Esophagus mucosa (tissue), 1 donor: ENCODE data around the gene ADAP1. TPM values are rescaled to one million over a fixed set of nuclear protein-coding genes. Genes with fewer than 3 reads are reported as not detected.
"Not testable (repeated sequence)": the region's sequence is repeated elsewhere in the genome, so short reads cannot be mapped to it uniquely, and the experiment has no call there.

Experiments used
- ATAC-seq: fragments of 200-7000 bp; cut with Tn5 transposase; one replicate; pipeline ENCODE4 v1.9.1; 2020
- total RNA-seq: library from RNA; stranded (reverse); gene quantifications from one replicate; pipeline ENCODE4 v1.2.4, GENCODE V29; 2023
- donor health status: DM: yes; HTN: yes; CAD: no.

ADAP1 gene, protein sequence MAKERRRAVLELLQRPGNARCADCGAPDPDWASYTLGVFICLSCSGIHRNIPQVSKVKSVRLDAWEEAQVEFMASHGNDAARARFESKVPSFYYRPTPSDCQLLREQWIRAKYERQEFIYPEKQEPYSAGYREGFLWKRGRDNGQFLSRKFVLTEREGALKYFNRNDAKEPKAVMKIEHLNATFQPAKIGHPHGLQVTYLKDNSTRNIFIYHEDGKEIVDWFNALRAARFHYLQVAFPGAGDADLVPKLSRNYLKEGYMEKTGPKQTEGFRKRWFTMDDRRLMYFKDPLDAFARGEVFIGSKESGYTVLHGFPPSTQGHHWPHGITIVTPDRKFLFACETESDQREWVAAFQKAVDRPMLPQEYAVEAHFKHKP
- total RNA-seq, result 5.7 TPM

DNA sequence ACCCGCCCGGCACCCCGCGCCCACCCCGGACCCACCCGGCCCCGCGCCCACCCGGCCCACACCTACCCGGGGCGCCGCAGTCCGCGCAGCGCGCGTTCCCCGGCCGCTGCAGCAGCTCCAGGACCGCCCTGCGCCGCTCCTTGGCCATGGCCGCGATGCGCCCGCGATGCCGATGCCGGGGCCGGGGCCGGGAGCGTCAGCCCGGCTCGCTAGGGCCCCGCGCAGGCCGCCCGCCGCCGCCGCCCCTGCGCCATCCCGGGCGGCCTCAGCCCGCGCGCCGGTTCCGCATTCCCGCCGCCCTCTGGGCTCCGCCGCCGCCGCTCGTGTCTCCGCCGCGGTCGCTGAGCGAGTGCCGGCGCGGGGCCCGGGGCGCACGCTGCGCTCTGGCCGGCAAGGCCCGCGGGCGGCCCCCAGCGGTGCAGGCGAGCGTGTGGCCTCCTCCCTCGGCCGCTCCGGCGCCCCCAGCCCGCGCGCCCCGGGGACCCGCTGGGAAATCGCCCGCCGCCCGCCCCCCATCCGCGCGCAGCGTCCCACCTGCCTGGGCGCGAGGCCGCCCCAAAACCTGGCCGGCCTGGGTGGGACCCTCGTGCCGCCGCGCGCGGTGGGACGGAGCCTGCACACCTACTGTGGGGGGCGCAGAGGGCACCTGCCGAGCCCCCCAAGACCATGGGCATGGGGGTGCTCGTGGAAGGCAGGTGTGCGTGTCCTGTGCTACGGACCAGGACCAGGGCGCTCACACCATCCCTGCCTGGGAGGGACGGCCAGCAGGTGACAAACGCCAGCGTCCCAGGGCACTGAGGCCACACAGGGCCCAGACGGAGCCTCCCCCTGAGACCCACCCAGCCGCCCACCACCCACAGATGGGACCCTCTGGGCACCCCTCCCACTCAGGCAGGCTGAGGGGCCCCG, at the start of gene ADAP1:
ADAP1 (minus strand) TSS at position 351 of the 909 bp plus-strand sequence; CDS start at position 148, 203 bp downstream.
- peak; percentile 53 for ATAC-seq

DNA sequence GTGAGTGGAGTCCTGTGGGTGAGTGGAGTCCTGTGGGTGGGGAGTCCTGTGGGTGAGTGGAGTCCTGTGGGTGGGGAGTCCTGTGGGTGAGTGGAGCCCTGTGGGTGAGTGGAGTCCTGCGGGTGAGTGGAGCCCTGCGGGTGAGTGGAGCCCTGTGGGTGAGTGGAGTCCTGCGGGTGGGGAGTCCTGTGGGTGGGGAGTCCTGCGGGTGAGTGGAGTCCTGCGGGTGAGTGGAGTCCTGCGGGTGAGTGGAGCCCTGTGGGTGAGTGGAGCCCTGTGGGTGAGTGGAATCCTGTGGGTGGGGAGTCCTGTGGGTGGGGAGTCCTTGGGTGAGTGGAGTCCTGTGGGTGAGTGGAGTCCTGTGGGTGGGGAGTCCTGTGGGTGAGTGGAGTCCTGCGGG, 48.0 kb upstream of the ADAP1 start:
- ATAC-seq, result not testable (repeated sequence)

DNA sequence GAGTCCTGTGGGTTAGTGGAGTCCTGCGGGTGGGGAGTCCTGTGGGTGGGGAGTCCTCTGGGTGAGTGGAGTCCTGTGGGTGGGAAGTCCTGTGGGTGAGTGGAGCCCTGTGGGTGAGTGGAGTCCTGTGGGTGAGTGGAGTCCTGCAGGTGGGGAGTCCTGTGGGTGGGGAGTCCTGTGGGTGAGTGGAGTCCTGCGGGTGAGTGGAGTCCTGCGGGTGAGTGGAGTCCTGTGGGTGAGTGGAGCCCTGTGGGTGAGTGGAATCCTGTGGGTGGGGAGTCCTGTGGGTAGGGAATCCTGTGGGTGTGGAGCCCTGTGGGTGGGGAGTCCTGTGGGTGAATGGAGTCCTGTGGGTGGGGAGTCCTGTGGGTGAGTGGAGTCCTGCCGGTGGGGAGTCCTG, 47.5 kb upstream of the ADAP1 start:
- not testable (repeated sequence) for ATAC-seq

DNA sequence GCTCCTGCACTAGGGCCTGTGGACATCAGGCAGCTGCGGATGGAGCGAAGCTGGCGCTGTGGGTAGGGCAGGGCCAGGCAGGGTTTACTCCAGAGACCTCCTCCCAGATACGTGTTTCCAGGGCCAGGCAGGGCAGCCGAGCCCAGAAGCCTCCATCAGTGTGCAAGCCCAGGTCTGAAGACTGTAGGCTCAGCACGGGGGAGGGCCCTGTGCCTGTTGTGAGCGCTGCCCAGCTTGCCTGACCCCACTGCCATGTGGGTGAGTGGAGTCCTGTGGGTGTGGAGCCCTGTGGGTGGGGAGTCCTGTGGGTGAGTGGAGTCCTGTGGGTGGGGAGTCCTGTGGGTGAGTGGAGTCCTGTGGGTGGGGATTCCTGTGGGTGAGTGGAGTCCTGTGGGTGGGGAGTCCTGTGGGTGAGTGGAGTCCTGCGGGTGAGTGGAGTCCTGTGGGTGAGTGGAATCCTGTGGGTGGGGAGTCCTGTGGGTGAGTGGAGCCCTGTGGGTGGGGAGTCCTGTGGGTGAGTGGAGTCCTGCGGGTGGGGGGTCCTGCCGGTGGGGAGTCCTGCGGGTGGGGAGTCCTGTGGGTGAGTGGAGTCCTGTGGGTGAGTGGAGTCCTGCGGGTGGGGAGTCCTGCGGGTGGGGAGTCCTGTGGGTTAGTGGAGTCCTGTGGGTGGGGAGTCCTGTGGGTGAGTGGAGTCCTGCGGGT, 46.7 kb upstream of the ADAP1 start:
- not testable (repeated sequence) for ATAC-seq

DNA sequence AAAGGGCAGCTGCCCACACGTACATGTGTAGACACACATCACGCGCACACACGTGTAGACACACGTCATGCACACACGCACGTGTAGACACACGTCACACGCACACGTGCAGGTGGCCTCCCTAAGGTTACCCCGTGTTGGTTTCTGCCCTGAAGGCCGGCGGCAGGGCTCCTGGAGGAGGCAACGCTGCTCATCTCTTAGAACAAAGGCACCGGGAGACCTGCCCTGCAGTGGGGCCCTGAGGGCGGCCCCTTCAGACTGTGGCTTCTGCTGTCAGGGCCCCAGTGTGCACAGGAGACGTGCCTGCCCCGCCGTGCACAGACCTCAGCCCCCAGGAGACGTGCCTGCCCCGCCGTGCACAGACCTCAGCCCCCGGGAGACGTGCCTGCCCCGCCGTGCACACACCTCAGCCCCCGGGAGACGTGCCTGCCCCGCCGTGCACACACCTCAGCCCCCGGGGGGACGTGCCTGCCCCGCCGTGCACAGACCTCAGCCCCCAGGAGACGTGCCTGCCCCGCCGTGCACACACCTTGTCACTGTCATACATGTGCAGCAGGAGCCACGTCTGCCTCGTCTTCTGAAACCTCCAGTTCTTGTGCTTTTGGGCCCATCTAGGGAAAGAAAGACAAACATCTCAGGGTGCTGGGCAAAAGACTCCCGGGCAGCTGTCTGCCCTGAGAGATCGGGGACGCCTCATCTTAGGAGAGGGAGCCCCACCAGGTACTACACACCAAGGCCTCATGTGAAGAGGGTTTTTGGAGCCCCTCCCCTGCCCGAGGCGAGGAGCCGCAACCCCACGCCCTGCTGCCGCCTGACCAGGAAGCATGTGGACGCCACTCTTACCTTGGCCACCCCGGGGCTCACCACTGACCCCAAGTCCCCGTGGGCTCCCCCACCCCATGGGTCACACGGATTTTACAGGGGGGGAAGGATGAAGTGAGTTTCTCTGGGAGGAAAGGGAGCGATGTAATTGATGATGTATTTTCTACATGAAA, 45.8 kb upstream of the ADAP1 start:
- ATAC-seq, result no peak

DNA sequence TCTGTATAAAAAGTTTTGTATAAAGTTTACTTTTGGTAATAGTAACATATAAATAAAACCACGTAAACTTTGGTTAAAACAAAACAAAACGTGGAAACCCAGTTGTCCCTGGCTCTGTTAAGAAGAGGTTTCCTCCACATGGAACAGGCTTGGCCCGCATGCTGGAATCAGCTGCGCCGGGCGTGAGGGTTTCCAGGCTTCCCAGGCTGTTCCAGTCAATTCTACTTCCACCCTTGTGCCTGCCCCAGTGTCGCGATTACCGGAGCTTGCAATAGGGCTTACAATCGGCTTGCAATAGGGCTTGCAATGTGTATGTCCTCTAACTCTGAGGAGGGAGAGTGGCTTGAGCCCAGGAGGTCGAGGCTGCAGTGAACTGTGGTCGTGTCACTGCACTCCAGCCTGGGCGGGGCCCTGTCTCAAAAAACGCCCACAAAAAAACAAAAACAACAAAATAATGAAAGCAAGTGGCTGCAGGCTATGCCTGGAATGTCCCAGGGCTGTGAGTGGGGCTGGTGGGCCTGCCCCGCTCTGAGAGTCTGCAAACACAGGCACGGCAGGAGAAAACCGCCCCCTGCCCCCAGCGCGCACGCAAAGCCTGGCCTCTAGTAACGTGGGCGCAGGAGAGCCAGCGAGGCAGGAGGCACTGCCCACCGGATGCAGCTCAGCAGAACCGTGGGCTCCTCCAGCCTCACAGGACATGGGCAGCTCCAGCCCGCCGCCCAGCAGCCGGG, 44.8 kb upstream of the ADAP1 start:
- ATAC-seq, result no peak

DNA sequence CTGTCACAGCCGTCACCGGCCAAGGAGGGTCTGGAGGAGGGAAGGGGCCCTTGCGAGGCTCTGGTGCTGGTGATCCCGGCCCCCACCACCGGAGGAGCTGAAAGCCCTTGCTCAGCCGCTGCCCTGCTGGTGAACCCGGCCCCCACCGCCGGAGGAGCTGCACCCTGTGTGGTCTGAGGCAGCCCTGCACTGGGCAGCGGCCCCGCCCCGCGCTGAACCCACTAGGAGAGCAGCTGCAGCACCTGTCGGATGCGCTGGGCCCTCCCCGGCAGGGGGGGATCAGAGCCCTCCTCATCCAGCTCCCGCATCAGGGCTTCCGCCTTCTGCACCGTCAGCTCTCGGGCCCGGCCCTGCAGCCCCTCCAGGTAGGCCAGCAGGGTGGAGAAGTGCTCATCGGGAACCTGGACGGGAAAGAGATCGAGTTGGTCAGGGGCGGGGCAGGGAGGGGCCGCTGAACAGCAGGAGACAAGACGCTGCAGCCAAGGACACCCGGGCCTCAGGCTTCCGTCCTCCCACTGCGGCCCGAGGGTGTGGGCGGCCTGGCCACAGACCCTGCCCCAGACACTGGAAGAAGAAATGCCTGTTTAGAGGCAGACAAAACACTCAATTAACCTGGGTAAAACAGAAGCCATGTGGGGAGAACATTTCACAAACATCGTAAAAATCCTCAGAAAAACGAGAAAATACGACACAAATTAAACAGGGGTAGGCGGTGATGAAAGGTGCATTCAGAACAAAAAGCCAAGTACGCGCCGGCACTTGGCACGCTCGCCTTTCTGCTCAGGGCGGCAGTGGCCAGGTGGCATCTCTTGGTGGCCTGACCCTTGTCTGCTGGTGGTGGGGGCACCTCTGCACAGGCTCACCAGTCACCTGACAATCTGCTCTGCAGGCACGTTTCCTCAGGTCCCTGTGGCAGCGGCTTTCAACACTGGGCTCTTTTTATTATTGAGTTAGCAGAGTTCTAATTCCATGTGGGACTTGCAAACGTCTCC, 43.2 kb upstream of the ADAP1 start:
- ATAC-seq, result no peak

DNA sequence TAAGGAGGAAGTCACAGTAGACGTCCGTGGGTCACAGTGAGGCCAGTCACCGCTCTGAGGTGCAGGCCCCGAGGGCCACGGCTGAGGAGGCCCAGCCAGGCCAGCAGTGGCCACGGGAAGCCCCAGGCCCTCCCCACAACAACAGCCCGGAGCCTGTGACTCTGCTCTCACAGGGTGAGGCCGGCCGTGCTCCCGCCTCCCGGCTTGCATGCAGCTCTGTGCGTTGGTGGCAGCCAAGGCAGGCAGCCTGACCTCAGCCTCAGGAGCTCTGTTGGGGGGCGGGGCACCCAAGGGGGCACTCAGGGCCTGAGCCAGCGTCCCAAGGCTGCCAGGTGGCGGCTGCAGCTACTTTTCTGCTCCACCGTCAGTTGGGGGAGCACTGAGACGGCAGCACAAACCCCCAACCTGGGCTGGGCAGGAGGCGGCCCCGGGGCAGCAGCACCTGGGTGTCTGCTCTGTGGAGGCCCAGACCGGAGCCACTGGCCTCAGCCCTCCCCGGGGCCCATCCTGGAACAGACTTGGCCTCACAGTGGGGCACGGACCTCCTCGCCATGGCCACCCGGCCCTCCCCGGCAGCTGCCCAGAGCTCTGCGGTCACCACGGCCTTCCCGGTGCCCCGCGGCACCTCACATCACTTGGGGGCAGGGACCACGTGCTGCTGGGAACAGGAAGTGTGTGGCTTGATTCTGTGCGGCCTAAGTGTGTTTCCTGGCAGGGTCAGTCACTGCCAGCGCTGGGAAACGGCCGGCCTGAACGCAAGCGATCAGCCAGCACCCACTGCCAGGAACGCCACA, 41.8 kb upstream of the ADAP1 start:
- ATAC-seq, result no peak

DNA sequence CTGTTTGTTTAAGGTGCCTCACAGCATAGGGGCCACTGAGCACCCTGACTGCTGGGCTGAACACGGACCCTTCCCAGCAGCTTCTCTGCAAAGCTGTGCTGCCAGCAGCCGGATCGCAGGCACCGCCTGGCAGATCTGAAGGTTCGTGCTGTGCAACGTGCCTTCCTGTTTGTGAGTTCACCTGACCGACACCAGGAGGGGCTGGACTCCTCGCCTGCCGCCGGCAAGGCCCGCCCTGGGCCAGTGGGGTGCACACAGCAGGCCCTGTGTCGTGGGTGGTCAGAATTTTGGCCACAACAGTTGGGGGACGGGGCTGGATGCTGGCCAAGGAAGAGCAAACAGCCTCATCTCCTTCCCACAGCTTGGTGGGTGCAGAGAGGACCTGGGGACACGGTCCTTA, 41.1 kb upstream of the ADAP1 start:
- ATAC-seq, result no peak

DNA sequence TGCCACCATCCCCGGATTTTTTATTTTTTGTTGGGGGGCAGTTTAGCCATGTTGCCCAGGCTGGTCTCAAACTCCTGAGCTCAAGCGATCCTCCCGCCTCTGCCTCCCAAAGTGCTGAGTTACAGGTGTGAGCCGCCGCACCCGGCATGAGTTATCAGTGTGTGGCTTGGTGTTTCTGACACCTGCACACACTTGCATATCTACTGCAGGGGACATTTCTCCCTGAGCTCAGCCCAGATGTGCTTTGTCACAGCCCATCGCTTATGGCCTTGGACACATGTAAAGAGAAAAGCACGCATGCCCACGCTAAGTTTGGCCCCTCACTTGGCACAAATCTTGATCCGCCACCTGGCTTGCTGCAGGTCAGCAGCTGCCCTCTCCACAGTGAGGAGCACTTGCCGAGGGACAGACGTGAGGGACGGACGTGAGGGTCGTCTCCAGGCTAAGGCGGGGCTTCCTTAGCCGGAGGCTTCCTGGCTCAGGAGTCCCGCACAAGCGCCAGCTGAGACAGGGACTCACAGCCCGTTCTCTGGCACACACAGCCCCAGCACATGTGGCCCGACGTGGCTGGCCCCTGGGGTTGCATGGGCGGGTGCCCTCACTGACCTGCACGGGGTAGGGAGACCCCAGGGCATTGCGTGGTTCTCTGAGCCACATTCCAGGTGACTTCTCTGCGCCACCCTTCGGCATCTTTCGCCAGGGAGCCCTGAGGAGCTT, 40.3 kb upstream of the ADAP1 start:
- no peak for ATAC-seq

DNA sequence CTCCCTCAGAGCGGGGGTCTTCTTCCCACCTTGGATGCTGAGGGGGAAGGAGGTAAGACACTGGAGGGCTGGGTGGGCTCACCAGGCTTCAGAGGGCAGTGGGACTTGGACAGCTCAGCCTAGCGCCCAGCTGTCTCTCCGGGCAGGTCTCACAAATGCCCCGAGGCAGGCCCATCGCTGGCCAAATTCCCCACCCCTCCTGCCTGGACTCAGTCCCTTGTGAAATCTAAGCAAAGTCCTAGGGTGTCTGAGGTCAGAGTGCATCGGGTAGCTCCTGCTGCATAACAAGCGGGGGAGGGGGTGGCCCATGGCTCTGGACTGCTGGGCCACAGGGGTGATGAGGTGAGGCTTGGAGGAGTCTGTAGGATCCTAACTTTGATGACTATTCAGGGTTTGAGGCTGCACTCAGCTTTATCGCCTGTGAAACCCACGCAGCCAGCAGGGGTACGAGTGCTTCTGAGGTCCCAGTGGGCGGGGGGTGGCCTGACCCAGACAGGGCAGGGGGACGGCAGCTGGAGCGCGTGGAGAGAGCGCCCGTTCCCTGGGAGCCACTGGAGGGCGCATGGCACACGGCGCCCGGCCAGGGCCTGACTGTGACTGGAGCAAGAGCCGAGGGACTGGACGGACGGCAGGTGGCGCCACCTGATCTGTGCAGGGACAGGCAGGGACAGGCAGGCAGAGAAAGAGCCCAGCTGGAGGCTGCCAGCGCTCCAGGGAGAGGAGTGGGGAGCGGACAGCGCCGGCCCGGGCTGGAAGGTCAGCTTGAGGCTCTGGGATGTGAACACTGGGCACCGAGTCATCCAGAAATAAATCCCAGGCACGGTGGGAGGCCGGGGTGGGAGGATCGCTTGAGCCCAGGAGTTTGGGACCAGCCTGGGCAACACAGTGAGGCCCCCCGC, 38.5 kb upstream of the ADAP1 start:
- ATAC-seq, result peak; percentile 96

DNA sequence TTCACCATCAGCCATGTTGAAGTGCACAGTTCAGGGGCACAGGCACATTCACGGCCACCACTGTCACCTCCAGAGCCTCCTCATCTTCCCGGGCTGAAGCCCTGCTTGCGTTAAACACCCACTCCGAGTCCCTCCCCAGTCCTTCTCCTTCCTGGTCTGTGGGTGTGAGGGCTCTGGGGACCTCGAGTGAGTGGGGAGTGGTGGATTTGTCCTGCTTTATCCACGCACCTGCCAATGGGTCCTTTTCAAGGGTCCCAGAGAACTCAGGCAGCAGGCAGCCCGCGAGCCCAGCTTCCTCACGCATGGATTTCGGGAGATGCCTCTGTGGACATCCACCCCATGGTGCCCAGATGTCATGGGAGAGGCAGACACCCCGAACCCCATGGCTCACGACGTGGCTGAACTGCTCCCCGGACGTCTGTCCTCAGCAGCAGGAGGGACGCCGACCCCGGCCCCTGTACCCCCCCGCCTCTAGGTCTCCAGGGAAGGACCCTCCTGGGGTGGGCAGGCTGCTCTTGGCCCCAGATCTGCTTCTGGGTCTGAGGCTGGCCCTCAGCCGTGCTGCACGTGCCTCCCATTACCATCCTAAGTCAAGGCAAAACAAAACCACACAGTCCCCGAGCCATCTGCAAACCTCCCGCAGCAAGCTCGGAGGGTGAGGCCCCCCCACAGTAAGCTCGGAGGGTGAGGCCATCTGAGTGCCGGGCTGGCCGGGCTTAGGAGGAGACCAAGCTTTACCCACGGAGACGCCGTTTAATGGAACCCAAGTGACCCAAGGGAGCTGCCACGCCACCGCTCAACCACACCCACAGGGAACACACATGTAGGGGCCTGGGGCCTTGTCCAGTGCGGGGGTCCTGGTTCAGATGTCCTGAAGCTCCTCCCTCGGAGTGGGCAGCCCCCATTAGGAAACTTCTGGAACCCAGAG, 37.5 kb upstream of the ADAP1 start:
- ATAC-seq, result no peak

DNA sequence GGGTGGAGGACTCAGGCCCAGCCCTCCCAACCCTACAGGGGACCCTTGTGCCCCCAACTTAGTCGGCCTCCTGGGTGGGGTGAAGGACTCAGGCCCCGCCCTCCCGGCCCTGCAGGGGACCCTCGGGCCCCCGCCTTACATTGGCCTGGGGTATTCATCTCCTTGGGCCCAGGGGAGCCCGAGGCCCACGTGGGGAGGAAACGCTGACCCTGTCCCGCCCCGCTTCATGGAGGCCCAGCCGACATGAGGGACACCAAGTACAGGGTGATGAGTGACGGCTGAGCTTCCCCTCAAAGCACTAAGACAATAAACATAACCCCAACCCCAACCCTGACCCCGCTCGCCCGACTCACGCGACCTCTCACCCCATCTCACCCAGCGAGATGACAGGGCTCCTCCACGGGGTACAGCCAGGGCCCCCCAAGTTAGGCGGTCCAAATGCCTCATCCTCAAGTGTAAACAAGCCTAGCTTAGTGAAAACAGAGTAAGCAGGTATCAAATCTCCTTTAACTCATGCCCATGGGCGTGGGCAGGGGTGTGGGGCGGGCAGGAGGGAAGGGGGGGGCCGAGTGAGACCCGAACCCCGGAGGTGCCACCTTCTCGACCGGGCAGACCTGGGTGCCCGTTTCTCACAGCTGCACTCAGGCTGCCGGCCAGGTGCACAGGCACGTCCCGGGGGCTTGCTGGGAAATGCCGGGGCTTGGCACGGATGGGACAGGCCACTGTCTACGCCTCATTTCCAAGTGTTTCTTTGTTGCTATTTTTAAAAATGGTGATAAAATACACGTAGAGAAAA, 36.7 kb upstream of the ADAP1 start:
- ATAC-seq, result no peak

DNA sequence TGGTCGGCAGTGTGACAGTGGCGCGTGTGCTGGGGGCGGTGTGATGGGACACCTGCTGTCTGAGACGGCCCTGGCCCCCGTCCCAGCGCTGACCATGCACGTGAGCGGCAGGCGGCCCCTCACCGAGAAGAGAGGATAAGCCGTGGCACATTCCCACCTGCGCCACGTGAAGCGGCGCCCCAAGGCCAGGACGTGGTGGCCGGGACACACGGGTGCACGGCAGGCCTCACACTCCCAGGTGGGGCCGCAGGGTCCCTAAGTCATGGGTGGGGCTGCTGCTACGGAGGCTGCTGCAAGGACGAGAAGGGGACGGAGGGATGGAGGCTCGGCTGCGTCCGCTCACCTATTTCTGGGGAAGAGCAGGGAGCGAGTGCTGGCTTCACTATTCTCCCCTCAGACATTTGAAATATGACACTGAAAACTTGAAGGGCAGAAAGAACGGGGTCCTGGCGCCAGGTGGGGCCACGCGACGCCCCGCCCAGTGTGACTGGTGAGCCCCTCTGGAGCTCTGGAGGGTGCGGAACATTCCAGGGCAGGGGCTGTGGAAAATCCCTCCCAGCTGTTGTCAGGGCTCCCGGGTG, 36.0 kb upstream of the ADAP1 start:
- ATAC-seq, result no peak
